ENCODE results near the gene ING1.
"Not testable (repeated sequence)": the region's sequence is repeated elsewhere in the genome, so short reads cannot be mapped to it uniquely, and the experiment has no call there.

Gene ING1

GRCh38 chr13:110719036-110719710 lies 5.7 kb downstream of the ING1 start:
- DNase-seq = no peak

- DNase-seq = no peak
Observed at GRCh38 chr13:110722971-110723370, 9.5 kb downstream of the ING1 start.

DNA sequence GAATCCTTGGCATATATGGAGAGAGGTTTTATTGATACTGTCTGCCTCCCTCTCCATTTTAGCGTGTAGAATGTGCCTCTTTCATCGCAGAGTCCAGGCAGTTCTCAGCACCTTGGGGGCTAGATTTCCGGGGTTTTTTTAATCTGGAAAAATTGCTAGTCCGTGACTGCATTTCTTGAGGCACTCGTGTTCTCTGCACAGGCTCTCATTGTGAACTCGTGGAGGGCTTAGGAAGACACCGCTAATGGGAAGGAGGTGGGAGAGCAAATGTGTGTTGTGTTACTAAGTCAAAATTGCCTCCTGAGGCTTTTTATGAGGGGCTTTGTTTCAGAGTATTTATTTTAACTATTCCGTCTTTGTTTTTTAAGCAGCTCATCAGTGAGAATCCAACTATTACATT lies 10.1 kb downstream of the ING1 start:
- no peak for DNase-seq

DNA sequence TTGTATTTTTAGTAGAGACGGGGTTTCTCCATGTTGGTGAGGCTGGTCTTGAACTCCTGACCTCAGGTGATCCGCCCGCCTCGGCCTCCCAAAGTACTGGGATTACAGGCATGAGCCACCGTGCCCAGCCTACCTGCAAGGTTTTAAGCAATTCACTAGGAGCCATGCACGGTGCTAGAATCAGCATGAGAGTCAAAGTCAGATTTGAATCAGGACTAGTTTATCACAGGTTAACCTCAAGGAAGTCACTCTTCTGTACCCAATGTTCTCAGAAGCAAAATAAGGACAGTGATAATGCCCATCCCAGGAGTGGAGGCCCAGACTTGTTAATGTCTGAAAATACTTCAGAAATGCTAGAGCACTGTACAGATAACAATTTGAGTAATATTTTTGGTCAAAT lies 12.7 kb downstream of the ING1 start:
- DNase-seq = not testable (repeated sequence)

DNA sequence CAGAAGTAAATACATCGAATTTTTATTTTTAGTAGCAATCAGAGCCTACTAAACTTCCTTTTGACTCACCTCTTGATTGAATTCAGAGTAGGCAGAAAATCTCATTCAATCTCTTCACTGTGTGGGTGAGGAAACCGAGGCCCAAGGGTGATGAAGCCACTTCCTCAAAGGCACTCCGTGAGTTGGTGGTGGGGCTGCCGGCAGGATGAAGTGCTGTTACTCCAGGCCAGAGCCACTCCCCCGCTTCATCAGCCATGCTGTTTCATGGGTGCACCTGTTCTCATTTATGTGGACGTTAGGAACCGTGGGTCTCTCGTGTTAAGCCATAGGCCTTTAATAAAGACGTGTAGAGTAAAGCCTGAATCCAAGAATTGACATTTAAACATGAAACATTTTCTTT lies 13.2 kb downstream of the ING1 start:
- DNase-seq = peak in 1 of 2 experiments; percentile 13

GRCh38 chr13:110731072-110731471 lies 17.6 kb downstream of the ING1 start:
- DNase-seq = no peak

GRCh38 chr13:110734561-110734960 lies 21.1 kb downstream of the ING1 start:
- no peak for DNase-seq

- no peak for DNase-seq
Observed at GRCh38 chr13:110737555-110737954, 24.1 kb downstream of the ING1 start.

DNA sequence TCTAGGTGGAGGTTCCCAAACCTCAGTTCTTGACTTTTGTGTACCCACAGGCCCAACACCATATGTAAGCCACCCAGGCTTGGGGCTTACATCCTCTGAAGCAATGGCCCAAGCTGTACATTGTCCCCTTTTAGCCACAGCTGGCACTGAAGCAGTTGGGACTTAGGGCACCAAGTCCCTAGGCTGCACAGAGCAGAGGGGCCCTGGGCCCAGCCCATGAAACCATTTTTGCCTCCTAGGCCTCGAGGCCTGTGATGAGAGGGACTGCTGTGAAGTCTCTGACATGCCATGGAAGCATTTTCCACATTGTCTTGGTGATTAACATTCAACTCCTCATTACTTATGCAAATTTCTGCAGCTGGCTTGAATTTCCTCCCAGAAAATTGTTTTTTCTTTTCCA lies 30.2 kb downstream of the ING1 start:
- no peak for DNase-seq

DNA sequence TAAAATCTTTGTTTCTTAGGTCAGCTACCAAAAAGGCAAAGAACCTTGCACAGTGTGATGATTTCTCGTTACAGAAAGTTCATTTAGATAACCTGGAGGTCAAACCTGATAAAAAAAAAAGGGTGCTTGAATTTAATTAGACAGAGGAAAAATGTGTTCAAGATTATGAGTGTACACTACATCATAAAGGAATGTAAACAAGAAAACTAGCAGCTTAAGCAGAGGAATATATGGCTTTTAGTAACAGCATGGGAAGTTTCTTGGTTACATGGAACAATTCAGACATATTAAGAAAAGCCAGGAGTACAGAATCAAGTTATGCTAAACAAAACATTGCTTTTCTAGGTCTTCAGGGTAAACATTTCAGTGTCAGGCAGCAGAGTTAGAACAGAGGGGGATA lies 32.9 kb downstream of the ING1 start:
- DNase-seq = no peak

DNA sequence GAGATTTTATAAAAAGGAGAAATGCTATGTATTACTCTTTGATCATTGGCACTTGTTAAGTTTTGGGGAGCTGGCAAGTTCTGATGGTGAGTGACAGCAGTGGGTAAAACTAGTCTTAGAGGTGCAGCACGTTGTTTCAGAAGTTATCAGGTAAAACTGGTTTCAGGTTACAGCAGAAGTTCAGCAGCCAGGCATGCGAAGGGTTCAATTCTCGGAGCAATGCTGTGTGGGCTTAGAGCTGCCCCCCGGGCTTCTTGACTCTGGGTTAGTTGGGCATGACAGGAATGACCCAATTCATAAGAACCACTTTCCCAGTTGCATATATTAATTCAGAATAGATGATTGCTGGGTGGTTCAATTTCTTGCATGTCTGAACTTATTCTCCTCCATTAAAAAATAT lies 34.8 kb downstream of the ING1 start:
- DNase-seq = no peak

DNA sequence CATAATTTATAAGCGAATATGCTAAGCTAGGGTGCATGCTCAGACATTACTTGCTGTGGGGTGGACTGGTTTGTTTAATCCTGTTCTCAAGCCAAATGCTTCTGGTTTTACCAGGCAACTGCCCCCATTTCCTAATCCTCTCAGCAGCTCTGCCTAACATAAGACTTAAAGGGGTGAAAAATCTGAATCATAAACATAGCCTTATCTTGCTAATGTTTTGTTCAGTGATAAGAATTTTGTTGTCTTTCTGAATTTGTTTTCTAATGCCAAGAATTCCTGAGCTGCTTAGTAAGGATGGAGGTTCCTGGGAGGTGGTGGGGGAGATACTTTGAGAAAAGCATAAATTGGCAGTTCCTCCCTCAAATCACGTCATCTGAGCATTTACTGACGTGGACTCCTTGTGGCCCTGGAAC lies 42.7 kb downstream of the ING1 start:
- no peak for DNase-seq

GRCh38 chr13:110757296-110757695 lies 43.8 kb downstream of the ING1 start:
- DNase-seq = no peak

- no peak for DNase-seq
Observed at GRCh38 chr13:110758195-110758805, 44.8 kb downstream of the ING1 start.

DNA sequence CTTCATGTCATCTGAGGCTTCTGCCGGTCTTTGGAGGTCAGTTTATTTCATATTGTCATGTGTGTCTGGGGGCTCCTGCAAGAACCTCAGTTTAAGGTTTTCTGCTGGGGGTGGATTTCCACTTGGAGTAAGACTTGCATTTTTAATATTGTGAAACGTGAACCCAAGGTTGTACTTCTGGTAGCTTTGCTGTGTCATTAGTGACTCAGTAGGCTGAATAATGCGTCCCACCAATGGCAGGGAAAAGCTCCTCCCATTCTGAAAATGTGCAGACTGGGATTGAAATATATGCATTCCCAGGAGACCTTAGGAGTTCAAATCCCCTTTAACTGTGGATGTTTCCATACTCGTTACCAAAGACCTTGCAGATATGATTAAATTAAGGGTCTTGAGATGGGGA lies 46.2 kb downstream of the ING1 start:
- no peak for DNase-seq

GRCh38 chr13:110760611-110761010 lies 47.1 kb downstream of the ING1 start:
- DNase-seq = no peak

- DNase-seq = no peak
Observed at GRCh38 chr13:110766671-110767430, 53.4 kb downstream of the ING1 start.

- no peak for DNase-seq
Observed at GRCh38 chr13:110767476-110767875, 54.0 kb downstream of the ING1 start.

- no peak for DNase-seq
Observed at GRCh38 chr13:110769097-110769496, 55.6 kb downstream of the ING1 start.

DNA sequence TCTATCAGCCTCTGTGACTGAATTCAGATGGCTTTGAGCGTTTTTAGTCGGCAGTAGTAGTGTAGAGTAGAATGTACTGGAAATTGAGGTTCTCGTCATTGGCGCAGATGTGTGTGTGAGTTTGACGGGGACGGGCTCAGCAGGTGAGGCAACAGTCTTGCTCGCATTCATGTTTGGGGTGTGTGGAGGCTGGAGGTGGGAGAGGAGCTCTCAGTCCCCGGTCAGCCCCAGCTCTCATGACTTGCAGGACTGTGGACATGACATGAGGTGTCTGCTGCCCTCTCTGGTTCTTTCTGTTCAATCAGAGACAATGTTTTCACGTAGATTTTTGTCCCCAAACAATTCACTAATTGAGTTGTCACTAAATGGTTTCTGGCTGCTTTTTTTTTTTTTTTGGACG lies 57.2 kb downstream of the ING1 start:
- DNase-seq = no peak

GRCh38 chr13:110771194-110771593 lies 57.7 kb downstream of the ING1 start:
- no peak for DNase-seq

GRCh38 chr13:110772091-110772984 lies 58.8 kb downstream of the ING1 start:
- no peak for DNase-seq
